Osteoblast (primary cell): Measurements from ENCODE around the gene TBX2. TPM values are rescaled to one million over a fixed set of nuclear protein-coding genes. Genes with fewer than 3 reads are reported as not detected.

Experiments
- DNase-seq: peaks from one replicate; pipeline ENCODE4 v3.0.0; 2011; ENCODE audit warnings: low spot score, mixed read lengths; ENCODE audit not compliant: insufficient read length; ENCODE audit errors: missing footprints
- H2AFZ ChIP-seq: 2 replicates; pipeline ENCODE4 v1.6.0; 2011; ENCODE audit warnings: mild to moderate bottlenecking, low read length
- H3K27ac ChIP-seq: 2 replicates; pipeline ENCODE4 v1.5.1; 2011; ENCODE audit warnings: mild to moderate bottlenecking, low read depth, low read length, moderate library complexity
- H3K27me3 ChIP-seq: 2 replicates; pipeline ENCODE4 v1.6.0; 2012; ENCODE audit warnings: mild to moderate bottlenecking, control low read depth, inconsistent platforms, low read length, moderate library complexity; ENCODE audit not compliant: insufficient read depth
- H3K36me3 ChIP-seq: 2 replicates; pipeline ENCODE4 v1.5.1; 2011; ENCODE audit warnings: mild to moderate bottlenecking, low read length, control low read depth, moderate library complexity; ENCODE audit not compliant: insufficient read depth
- H3K4me1 ChIP-seq: 2 replicates; pipeline ENCODE4 v1.5.1; 2011; ENCODE audit warnings: mild to moderate bottlenecking, low read length, control low read depth, moderate library complexity; ENCODE audit not compliant: insufficient read depth
- H3K4me2 ChIP-seq: 2 replicates; pipeline ENCODE4 v1.6.0; 2011; ENCODE audit warnings: mild to moderate bottlenecking, low read length; ENCODE audit not compliant: insufficient read depth
- H3K4me3 ChIP-seq: fragments of 200-600 bp; sonication (generic); 3 replicates; pipeline ENCODE4 v1.5.1; 2012; ENCODE audit warnings: mild to moderate bottlenecking, low read length, inconsistent platforms; ENCODE audit not compliant: insufficient read depth
- H3K79me2 ChIP-seq: 2 replicates; pipeline ENCODE4 v1.6.0; 2012; ENCODE audit warnings: mild to moderate bottlenecking, low read length, control low read depth, inconsistent platforms; ENCODE audit not compliant: insufficient read depth
- H3K9me3 ChIP-seq: 2 replicates; pipeline ENCODE4 v1.5.1; 2011; ENCODE audit warnings: low read depth, low read length, control low read depth
- H4K20me1 ChIP-seq: 2 replicates; pipeline ENCODE4 v1.6.0; 2012; ENCODE audit warnings: mild to moderate bottlenecking, low read length, control low read depth; ENCODE audit not compliant: insufficient read depth
- CTCF ChIP-seq: IDR thresholded peaks from 2 replicates; pipeline ENCODE4 v1.5.1; 2011; ENCODE audit warnings: mild to moderate bottlenecking, low read depth, low read length, moderate library complexity; ENCODE audit errors: extremely low read depth
- total RNA-seq: library from RNA; depleted of rRNA; stranded (reverse); fragments of >200 nt; gene quantifications from 2 replicates; pipeline ENCODE4 v1.2.3, GENCODE V29; 2012

Gene TBX2
- total RNA-seq, 1 donor, result 11.6 TPM

GRCh38 chr17:61387511-61388305 lies 11.9 kb upstream of the TBX2 start:
- Histone ChIP-seq H3K79me2 (no peaks in the 10 kb centered on the region), H4K20me1 (no peaks in the 10 kb centered on the region), H3K4me1 (peaks cover 4% of the 10 kb centered on the region), H3K36me3 (no peaks in the 10 kb centered on the region), H3K4me3 (no peak overlapping the region), H2AFZ (no peak overlapping the region), H3K4me2 (no peak overlapping the region), H3K9me3 (no peaks in the 10 kb centered on the region), H3K27ac (no peak overlapping the region), H3K27me3 (no peaks in the 10 kb centered on the region)
- DNase-seq, result peak; percentile 83
- TF ChIP-seq CTCF, result no peak

GRCh38 chr17:61388561-61389356 lies 10.9 kb upstream of the TBX2 start:
- no peaks in the 10 kb centered on the region for H3K36me3 ChIP-seq
- no peaks in the 10 kb centered on the region for H4K20me1 ChIP-seq
- no peak overlapping the region for H3K27ac ChIP-seq
- H3K4me1 ChIP-seq, result peaks cover 5% of the 10 kb centered on the region
- H3K9me3 ChIP-seq, result no peaks in the 10 kb centered on the region
- no peak overlapping the region for H3K4me3 ChIP-seq
- peaks cover 4% of the 10 kb centered on the region for H3K79me2 ChIP-seq
- H3K27me3 ChIP-seq, result no peaks in the 10 kb centered on the region
- no peak for TF ChIP-seq CTCF
- peak; percentile 73 for DNase-seq
- H2AFZ ChIP-seq, result no peak overlapping the region
- H3K4me2 ChIP-seq, result no peak overlapping the region

GRCh38 chr17:61389670-61390478 lies 9.8 kb upstream of the TBX2 start:
- TF ChIP-seq CTCF, result peak; percentile 86
- peaks cover 9% of the 10 kb centered on the region for H3K79me2 ChIP-seq
- H3K4me2 ChIP-seq, result peak overlapping the region; percentile 59
- peak; percentile 98 for DNase-seq
- H3K27me3 ChIP-seq, result no peaks in the 10 kb centered on the region
- peaks cover 15% of the 10 kb centered on the region for H3K4me1 ChIP-seq
- H3K36me3 ChIP-seq, result no peaks in the 10 kb centered on the region
- peak overlapping the region; percentile 9 for H3K27ac ChIP-seq
- no peaks in the 10 kb centered on the region for H4K20me1 ChIP-seq
- peak overlapping the region; percentile 79 for H2AFZ ChIP-seq
- H3K4me3 ChIP-seq, result peak overlapping the region; percentile 10
- H3K9me3 ChIP-seq, result no peaks in the 10 kb centered on the region
